HG03442 (cell line): ENCODE results near the gene NCS1.

Experiments used
- ATAC-seq: cut with Tn5 transposase; IDR thresholded peaks from one replicate; pipeline ENCODE4 v1.9.1; 2021; ENCODE audit warnings: mild to moderate bottlenecking, moderate library complexity; ENCODE audit not compliant: unreplicated experiment

The NCS1 gene

DNA sequence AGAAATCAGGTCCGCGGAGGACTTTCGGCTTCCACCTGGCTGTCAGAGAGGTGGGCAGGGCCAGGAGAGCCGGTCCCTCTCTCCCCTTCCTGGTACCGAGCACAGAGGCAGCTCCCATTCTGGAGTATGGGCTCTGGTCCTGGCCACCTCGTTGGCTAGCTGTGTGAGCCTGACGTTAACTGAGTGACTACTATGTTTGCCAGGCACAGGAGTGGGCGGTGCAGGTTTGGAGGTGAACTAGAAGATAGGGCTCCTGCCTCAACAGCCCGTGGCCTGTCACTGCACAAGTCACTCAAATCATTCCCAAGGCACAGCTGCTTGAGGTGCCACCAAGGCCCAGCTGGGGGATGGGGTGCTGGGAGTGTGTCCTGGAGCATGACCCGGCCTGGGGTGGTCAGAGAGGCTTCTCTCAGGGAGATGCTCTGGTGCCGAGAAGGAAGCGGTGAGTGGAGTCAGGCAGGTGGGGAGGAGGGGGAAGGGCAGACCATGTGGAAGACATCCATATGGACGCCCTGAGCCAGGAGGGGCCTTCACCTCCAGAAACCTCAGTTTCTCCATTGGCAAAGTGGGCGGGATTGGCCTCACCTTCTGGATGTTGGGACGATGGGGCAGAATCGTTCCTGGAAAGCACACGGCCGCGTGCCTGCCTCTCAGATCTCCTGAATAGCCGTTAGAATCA is 39.5 kb downstream of the NCS1 start:
- no peak for ATAC-seq

DNA sequence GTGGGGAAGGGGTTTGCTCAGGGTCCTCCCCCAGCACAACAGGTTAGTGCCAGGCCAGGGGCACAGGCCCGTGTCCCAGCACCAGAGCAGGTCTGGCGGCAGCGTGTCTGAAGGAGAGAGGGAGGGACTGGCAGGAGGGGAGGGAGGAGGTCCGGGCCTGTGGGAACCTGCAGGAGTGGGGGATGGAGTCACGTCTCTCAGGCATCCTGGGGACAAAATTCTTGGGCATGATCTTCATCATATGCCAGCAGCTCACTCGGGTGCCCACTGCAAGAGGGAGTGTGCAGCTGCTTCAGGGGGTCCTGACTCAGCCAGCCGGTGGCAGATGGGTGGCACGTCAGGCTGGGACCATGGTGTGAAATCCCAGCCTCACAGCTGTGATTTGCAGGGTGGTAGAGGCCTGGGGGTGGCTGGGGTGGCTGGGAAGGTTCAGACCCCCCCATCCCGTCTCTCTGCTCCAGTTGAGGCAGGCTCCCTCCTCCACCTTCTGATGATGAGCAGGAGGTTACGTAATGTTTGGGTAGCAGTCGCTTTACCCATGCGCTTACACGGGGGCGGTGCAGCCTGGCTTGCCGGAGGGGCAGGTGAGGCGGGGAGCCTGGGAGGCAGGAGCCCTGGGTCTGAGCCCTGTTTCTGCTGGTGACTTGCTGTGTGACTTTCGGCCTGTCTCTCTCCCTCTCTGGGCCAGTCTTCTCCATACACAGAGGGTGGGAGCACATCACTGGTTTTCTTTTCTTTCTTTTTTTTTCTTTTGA is 40.5 kb downstream of the NCS1 start:
- ATAC-seq = no peak

DNA sequence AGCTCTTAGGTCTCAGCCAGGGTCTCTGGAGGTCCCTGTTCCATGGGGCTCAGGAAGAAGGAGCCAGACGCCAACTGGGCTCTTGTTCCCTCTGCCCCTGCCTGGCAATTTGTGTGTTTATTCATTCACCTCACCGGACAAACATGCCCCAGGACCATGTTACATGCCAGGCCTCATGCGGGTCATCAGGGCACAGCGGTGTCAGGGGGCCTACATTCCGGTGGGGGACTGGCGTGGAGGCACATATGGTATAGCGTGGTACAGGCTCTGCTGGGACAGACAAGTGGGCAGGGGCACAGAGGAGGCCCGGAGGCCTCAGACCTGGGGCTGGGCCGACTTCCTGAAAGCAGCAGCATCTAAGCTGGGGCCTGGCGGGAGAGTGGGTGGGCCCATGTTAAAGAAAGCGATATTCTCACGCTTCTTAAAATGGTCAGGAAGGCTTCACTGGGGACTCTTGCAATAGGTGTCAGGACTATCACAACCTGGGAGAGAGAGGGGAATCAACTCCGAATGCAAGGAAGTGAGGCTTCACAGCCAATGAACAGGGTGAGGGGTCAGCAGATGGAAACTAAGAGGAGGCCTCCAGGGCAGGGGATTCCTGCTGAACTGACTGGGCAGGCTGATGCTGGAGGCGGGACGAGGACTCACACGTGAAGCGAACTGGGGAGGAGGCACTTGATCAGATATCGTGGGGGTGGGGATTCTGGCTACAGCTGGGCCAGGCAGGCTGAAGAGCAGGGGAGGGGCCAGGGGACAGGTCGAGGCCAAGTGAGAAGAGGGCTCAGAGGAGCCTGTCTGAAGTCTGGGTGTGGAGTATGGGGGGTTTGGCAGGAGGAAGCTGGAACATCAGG is 41.9 kb downstream of the NCS1 start:
- ATAC-seq = no peak

DNA sequence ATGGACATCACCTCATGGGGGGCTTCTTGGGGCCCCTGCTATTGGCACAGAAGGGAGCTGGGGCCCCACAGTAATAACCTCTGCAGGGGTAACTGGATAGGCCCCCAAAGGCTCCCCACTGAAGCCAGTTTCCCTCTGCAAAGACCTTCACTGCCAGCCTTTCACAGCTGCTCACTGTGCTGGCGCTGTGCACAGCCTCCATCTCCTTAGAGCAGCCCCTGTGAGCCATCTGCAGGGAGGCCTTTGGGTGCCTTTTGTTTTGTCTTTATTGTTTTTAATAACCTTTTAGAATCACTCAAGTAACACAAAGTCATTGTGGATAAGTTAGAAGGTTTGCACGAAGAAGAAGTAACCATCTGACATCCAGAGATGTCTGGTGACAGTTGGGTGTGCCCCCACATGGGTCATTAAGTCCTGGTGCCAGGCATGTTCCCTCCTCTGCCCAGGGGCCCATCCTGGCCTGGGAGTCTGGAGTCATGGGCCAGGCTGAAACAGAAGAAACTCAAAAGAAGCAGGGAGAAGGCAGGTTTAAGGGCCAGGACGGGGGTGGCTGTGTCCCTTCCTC is 42.7 kb downstream of the NCS1 start:
- ATAC-seq = no peak

DNA sequence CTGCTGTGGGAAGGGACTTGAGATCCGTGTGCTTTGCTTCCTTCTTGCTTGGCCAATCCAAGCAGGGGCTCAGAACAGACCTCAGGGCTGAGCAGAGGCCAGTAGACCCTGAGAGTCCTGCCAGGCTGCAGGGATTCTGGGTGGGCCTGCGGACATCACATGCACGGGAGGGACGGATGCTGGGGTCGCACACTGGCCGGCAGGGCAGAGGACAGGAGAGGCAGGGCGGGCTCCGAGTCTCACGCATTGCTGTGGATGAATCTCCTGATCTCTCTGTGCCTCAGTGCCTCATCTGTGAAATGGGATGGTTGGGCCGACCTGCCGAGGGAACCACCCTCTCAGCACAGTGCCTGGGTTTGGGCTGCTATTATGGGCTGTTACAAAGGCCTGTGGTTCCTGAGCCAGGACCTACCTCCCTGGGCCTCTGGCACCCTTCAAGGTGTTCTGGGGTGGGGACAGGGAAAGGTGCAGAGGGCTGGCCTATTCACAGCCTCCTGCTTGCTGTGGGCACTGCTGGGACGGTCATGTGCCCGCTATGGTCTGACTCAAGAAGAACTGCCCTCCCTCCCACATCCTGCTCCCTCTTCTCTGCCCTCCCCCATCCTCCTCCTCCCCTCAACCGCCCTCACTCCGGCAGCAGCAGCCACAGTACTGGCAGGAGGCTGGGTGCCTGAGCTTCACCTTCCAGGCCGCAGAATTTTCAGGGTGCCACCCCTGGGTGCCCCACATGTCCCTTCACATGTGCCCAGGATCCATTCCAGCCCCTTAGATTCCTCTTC is 43.3 kb downstream of the NCS1 start:
- no peak for ATAC-seq

DNA sequence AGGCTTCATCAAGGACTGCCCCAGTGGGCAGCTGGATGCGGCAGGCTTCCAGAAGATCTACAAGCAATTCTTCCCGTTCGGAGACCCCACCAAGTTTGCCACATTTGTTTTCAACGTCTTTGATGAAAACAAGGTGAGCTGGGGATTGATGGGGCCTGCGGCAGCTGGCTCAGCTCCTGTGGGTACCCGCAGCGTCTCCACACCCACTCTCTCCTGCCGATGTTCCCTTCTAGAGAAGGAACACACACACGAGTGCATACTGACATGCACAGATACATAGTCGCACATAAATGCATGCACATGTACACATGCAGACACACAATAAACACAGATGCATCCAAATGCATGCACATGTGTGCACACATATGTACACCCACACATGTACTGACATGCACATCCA is 45.6 kb downstream of the NCS1 start:
- ATAC-seq = no peak

DNA sequence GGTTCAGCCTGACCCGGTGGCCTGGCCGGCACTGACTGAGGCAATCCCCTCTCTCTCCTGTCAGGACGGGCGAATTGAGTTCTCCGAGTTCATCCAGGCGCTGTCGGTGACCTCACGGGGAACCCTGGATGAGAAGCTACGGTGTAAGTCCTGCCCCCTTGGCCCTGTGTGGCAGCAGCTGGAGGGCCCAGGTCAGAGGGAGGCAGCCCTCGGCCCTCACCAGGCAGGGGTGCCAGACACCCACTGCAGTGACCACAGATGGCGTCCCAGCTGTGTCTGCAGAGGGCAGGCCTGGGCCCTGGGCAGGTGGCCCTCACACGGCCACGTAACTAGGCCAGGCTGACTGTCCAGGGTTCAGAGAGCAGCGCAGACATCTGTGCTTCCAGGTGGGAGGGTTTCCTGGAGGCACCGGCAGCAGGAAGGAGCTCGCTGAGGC is 47.5 kb downstream of the NCS1 start:
- ATAC-seq = no peak

DNA sequence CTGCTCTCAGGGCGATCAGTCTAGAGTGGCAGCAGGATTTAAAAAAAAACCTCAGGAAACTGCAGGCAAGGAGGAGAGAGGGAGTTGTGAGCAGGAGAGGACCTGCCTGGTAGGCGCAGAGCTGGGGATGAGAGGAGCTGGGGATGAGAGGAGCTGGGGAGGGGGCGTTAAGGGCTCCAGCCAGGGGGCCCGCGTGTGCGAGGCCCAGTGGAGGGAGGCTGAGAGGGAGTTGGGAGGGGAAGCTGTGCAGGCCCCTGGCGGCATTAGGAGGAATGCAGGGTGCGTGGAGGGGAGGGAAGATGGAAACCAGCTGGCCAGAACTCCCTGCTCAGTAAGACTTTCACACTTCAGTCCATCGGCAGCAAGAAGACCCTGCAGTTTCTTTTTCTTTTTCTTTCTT is 48.1 kb downstream of the NCS1 start:
- ATAC-seq = no peak

DNA sequence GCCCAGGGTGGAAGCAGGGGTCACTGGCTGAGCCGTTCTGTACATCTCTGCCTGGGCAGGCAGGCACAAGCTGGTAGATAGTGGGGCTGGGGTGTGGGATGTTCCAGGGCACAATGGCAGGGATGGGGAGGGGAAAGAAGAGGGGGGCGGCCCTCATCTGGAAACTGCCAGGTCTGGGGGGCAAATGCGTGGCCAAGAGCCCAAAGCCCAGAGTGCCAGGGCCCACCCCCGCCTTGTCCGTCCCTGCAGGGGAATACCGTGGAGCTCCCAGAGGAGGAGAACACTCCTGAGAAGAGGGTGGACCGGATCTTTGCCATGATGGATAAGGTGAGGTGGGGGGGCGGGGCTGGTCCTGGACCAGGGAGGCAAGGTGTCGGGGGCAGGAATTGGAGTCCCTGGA is 50.6 kb downstream of the NCS1 start:
- ATAC-seq = no peak

DNA sequence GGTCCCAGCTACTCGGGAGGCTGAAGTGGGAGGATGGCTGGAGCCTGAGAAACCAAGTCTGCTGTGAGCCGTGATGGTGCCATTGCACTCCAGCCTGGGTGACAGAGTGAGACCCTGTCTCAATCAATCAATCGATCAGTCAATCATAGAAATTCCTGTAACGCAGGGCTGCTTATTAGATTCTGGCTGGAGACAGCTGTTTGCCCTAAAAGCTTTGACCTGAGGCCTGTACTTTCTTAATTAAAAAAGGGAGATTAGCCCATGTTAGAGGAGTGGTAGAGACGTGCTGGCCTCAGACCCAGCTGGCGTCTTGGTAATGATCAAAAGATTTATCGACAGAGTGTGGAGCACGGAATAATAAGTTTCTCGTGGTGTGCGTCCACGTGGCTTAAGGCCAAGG is 52.9 kb downstream of the NCS1 start:
- no peak for ATAC-seq

DNA sequence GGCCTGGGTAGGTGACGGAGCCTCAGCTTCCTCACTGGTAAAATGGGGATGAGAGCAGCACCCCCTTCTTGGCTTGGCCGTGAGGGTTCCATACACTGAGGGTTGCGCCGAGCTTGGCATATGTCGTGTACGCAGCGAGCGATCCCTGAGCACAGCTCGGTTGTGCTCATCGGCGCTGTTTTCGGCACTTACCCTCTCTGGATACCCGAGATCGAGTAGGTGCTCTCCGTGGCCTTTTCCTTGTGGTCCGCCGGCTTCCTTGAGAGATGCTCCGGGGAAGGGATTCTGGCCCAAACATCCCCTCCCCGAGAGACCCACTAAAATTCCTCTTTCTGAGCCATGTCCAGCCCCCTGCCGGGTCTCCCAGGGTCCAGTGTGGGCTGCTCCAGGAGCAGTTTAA is 53.4 kb downstream of the NCS1 start:
- ATAC-seq = no peak

DNA sequence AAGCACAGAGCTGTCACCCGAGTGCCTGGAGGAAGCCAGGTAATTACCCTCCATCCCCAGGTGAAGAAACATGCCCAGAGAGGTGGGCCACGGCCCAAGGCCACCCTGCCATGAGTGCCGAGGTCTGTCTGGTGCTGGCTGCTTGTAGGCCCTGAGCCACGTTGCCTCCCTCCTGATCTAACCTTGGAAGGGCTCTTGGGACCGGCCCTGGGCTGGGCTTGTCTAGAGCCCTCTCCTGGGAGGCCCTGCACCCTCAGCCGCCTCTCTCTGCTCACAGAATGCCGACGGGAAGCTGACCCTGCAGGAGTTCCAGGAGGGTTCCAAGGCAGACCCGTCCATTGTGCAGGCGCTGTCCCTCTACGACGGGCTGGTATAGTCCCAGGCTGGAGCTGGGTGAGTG is 53.9 kb downstream of the NCS1 start:
- no peak for ATAC-seq

DNA sequence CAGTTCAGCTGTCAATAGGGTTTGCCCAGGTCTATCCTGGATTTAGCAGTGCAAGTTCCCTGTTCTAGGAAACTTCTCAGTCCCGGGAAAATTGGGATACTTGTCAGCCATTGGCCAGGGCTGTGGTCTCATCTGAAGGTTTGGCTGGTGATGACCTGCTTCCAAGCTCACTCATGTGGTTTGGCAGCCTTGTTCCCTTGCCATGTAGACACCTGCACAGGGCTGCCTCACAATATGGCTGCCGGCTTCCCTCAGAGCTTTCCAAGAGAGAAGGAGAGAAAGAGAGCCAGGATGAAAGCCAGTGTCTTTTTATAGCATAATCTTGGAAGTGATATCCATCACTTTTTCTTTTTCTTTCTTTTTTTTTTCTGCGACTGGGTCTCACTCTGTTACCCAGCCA is 55.6 kb downstream of the NCS1 start:
- no peak for ATAC-seq

DNA sequence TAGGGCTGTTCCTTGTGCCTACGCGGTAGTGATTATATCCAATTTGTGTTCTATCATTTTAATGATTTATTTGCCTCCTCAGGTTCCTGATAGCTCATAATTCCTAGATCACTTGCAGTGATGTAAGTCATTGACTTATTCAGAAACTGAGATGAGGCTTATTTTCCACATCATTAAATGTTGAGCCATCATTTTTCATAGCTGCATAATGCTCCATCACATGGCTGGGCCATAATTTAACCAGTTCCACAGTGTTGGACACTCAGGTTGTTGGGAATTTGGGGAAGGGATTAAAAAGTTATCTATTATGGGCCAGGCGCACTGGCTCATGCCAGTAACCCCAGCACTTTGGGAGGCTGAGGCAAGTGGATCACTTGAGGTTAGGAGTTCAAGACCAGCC is 57.6 kb downstream of the NCS1 start:
- ATAC-seq = no peak

DNA sequence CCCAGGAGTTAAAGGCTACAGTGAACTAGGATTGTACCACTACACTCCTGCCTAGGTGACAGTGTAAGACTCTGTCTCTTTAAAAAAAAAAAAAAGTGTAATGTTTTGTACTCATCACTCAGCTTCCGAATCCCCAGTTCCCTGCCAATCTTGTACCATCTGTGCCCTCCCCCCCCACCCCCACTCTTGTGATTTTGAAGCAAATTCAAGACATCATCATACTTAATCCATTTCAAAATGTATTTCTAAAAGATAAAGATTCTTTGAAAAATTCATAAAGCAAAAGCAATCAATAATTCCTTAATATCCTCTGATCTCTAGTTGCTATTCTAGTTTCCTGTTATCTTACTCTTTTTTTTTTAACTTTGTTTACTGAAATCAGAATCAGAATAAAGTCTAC is 58.4 kb downstream of the NCS1 start:
- no peak for ATAC-seq

DNA sequence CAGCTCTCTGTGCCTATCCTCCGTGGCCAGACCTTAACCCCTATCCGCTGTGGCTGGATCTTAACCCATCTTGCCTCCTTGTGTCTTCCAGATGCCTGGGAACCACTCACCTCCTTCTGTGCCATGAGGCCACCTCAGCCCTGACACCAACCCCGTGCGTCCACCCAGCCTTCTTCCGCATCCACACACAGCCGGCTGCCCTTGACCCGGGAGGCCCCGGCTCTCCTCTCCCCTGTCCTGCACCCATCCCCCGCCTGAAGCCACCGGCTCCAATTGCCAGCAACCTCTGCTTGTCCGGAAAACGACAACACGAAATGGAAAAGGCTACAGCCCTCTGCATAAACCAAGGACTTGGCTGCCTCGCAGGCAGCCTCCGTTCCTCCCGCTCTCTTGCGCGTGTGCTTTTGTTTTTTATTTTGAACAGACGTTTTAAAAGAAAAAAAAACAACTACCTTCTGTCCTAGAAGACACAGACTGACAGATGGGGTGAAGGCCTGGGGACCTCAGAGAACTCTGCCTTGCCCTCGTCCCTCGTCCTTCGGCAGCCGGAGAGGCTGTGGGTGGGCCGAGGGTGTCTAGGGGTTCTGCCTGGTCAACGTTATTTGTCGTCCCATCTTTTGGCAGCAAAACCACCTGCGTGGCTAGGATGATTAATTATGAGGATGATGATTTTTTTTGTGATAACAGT is 60.8 kb downstream of the NCS1 start:
- ATAC-seq = no peak

DNA sequence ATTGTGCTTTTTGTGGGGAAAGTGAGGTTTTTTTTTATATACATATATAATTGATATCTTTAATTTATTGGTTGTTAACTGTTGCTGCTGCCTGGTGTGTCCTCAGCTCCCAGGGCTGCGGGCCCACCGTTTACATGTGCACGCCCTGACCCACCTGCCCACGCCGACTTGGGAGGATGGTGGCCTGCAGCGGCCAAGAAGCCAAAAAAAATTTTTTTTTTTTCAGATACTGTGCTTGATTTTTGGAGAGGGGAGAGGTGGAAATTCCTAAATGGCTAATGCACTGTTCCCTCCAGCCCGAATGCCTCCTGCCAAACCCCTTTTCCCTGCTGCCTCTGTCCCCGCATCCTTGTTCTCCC is 61.4 kb downstream of the NCS1 start:
- no peak for ATAC-seq

DNA sequence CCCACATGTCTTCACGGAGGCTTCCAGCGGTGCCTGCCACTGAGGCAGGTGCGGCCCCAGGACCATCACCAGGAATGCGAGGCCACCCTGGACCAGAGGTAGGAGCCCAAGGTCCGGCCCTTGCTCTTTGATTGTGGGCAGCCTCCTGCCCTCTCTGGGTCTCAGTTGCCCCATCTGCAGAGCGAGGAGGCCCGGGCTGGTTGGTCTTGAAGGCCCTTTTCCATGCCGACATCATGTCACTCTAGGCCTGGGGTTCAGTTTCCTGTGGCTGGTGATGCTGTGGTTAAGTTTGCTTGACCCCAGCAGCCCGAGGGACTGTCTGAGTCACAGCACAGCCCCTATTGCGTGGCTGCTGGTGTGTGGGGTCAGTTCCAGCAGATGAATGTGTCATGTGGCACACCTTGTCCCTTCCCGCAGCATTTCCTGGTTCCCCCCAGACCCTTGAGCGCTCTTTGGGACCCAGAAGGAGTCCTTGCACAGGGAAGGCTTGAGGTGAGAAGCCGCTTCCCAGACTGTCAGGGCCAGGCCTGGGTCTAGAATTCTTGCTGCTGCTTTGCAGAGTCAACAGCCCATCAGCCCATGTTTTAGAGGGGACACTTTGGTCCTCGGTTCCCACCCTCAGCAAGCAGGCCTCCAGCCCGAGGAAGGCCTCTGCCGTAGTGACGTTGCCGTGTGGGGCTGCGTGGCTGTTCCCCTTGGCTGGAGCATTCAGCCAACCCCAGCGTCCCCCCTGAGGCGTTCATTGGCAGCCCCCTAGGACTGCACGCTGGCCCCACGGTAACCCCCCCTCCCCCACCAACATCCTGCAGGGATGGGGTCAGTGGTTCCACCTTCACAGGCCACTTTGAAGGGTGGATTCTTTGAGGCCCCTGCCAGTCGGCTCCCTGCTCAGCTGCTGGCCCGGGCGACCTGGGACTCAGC is 62.4 kb downstream of the NCS1 start:
- ATAC-seq = no peak
